Kidney capillary endothelial cell (primary cell): ENCODE data around the gene TCP1.
"Not testable (repeated sequence)": the region's sequence is repeated elsewhere in the genome, so short reads cannot be mapped to it uniquely, and the experiment has no call there.

Source experiments
- DNase-seq: peaks from one replicate; pipeline ENCODE4 v3.0.0-alpha.2; 2018; ENCODE audit warnings: low spot score

The TCP1 gene

DNA sequence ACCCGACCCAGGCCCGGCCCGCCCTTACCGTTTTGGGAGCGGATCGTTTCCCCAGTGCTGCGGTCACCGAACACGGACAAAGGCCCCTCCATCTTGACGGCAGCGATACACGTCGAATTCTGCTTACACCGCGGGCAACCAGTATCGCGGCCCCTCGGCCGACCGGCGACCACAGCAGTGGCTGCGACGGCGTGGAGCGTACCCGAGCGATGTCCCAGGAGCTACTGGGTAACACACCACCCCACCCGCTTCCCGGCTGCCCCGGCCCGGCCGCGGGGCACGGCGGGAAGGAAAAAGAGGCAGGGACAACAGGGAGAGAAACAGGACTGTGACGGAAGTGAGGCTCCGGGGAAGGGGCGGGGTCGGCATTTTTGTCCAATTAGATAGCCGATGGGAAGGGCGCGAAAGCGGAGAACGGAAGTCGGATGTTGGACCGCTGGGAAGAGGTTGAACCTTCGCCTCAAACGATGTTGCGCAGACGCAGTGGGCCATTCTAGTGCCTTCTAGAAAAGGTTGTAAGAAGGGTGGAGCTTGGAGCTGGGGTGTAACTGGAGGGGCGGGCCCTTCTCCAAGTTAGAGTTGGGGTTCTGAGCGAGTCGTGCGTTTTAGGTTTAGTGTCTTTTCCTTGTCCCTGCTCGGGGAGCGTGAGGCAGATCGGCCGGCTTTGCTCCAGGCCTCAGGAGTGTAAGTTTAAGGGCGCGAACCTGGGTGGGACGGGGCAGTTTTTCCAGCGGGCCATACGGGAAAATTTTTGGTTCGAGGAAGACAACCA is at the start of gene TCP1:
Gene TCP1 (minus strand): TSS at position 226 of the 772 bp plus-strand sequence. CDS start 134 bp downstream, at position 92.
- peak; percentile 99 for DNase-seq

DNA sequence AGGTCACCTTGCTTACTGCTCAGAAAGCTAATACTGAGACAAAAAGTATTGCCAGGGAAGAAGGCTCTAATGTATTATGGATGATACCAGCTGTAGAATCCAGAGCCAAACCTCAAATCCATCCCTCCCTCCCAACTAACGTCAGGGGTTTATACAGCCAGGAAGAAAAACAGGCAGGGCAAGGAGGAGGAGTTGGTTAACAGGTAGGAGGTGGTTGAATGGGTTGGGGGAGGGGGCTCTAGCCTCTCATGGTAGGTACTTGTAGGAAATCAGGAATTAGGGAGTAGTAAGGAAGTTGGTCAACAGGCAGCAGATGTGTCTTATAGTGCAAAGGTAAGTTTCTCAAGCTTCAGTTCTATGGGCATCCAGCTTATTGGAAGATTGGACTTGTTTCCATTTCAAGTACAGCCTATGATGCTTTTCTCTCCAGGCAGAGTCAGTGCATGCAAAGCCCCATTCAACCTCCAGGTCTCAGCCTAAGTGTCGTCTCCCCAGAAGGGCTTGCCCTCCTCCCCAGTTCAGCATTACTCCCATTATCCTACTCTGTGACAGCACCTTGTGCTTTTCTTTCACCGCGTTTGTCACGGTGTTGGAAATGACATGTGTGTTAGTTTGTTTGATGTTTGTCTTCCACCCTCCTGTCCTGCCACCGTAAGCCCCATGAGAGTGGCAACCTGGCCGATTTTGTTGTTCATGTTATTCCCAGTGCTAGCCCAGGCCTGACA is 48.8 kb upstream of the TCP1 start:
- no peak for DNase-seq

DNA sequence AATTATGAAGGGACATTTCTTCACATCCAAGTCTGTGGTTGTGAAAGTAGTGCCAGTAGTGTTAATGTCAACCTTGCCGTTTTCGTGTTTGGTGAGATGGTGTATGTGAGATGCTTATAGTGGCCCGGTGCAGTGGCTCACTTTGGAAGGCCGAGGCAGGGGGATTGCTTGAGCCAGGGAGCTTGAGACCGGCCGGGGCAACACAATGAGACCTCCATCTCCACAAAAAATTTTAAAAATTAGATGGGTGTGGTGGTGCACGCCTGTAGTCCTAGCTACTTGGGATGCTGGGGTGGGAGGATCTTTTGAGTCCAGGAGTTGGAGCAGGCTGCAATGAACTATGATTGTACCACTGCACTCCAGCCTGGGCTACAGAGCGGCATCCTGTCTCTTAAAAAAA is 48.1 kb upstream of the TCP1 start:
- no peak for DNase-seq

DNA sequence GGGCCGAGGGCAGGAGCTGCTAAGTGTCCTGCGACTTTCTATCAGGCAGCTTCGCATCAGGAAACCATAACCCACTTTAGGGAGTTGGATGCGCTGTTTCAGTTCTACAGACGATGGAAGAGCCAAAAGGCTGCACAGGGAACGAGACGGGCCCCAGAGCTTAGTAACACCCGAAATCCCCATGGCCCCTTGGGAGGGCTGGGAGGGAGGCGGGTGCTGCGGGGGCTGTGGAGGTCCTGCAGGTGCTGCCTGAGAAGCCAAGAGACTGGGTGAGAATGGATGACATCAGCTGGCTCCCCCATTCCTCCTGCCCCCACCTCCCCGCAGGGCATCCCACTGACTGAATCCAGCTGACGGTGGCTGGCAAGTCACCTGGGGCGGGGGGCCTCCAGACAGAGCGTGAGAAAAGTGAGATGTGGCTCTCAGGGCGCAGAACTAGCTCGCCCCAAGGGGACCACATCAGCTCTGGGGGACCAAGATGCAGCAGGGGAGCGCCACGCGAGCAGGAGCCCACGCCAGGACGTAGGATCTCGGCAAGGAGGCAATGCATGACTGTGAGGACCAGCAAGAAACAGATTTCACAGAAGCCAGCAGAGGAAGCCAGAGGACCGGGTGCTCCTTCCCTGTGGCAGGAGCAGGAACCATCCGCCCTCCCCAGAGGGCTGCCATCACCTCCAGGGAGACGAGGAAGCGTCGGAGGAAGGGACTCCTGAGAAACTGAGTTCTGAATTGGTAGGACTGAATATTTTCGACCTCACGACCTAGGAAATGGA is 47.5 kb upstream of the TCP1 start:
- no peak for DNase-seq

DNA sequence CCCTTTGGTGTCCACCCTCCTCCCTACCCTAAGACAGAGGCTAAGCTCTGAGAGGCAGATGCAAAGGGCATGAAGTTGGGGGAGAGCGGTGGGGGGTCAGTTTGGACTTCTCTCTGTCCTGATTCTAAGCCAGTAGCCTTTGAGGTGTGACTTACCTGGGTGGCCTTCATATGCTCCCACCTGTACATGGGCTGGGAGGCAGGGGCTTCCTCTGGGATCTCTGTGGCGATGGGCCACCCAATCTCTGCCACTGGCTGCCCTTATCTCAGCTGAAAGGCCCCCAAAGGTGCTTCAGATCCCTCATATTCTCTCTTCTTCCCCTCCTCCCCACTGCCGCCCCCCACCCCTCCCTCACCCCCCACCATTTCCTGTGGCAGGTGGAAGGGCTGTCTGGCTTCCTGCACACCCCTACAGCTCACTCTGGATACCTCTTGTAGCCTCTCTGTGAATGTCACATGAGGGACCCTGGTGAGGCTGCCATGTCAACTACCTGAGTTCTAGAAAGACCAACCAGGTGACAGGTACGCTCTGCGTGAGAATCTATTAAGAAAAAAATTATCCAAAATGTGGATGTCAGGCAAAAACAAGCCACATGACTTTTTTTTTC is 44.7 kb upstream of the TCP1 start:
- DNase-seq: no peak

DNA sequence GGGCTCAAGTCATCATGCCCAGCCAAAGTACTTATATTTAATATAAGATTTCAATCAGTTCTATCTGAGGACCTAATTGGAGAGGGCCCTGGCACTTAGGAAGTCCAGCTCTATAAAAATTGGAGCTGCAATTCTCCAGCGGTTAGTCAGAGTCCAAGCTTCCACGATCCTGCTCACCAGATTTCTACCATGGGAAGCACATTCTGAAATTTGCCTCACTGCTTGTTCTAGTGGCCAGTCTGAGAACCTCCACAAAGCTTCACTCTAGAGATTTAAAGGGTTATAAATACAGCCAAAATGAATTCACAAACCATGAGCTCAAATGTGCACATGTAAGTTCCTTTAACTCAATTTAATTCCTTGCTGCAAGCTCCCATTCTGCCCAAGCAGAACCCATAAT is 44.2 kb upstream of the TCP1 start:
- no peak for DNase-seq

DNA sequence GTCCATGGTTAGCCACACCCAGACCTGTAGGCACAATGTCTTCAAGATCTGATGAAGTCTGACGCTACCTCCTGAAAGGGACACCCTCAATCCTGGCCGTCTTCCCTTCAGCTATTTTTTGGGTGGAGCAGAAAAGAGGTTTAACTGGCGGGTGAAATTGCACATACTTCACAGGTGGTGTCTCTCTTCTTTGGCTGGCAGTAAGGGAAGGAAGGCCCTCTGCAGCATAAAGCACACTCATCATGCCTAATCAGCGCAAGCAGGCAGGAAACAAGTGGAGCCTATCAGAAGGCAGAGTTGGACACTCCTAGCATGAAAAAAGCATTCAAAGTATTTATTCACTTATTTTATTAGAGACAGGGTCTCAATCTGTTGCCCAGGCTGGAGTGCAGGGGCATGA is 43.5 kb upstream of the TCP1 start:
- no peak for DNase-seq

DNA sequence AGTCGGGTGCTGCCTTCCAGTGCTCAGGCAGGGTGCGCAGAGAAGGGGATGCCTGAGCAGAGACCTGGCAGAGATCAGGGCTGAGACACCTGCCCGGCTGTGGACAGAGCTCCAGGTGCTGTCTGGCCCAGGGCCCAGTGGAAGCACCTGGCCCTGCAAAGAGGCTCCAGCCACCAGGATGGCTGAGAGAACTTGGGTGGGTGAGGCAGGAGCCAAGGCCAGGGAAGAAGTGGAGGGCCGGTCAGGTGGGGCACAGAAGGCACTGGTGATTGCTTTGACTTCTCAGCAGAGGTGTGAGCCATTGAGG is 41.9 kb upstream of the TCP1 start:
- DNase-seq: no peak

DNA sequence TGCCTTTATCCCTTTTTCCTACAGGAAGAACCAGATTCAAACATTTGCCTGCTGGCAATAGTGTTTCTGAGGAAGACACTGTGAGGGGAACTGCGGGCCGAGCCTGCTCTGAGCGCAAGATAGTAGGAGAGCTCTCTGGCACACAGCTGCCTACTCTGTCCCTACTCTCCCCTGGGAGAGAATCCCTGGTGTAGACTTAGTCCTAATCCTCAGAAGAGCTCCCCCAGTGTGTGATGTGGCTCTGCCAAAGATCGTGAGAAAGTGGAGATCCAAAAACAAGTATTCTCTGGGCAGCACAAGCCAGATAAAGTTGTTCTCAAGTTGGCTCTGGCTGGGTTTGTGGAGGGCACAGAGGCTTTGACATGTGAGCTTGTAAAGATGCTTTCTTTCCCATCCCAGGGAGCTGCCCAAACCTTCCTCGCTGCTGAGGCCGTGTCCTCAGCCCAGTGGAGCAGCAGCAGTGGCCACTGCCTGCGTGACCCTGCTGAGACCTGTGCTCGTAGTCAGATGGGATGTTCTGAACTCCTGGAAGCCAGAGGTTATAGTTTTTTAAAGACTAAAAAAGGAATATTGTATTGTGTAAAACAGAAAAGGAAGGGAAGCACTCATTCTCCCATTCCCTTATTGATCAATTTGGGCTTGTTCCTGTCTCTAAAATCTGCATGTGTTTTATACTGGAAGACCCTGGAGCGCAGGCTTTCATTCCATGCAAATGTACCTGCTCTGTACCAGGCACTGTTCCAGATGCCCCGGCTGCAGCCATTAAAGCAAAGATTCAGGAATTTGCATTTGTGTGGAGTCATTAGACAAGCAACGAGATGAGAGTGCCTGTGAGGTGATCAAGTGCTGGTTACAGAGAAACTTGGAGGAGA is 41.3 kb upstream of the TCP1 start:
- no peak for DNase-seq

DNA sequence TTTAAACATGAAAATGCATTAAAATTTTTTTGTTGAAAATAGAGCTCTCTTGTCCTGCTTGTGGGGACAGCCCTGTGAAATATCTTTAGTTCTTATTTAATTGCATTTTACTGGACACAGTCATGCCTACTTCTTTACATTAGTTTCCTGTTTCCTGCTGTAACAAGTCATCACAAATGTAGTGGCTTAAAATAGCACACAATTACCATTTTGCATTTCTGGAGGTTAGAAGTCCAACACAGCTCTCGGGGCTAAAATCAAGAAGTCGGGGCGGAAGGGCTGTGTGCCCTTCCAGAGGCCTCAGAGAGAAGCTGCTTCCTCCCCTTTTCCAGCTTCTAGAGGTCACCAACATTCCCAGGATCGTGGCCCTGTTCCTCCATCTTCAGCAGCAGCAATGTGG is 40.1 kb upstream of the TCP1 start:
- DNase-seq: peak; percentile 77

DNA sequence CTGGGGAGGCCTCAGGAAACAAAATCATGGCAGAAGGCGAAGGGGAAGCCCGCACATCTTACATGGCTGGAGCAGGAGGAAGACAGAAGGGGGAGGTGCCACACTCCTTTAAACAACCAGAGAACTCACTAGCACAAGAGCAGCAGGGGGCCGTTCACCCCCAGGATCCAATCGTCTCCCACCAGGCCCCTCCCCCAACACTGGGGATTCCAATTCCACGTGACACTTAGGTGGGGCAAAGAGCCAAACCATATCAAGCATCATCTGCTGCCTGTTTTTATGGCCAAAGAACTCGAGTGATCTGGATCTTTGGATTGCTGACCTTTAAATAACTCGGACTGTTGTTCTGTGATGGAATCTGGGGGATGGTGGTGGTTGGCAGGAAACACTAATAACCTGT is 38.7 kb upstream of the TCP1 start:
- no peak for DNase-seq

DNA sequence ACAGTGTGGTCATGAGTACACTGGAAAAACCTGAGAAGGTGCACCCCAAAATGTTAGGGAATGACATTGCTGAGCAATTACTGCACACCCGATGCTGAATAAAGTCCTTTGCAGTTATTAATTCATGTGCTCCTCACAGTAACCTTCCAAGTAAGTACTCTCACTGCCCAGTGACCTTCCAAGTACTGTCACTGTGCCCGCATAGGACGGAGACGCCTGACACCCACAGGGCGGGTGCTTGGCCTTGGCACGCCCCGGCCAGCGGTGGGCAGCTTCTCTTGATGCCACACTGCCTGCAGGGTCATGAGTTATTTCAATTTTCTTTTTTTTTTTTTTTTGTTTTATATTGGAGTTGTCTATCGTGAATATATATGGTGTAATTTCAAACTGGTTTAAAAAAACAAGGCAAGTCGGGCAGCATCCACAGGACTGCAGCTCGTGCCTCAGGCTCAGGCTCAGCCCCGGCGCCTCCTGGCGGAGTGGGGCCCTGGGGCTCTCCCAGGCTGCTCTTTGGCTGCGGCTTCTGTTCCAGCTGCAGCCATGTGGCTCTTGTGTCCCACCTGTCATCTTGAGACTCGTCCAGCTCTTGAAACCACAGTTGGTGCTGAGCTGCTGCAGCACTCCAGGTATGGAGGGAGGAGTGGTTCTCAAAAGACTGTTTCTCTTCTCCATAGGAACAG is 37.7 kb upstream of the TCP1 start:
- DNase-seq: no peak

DNA sequence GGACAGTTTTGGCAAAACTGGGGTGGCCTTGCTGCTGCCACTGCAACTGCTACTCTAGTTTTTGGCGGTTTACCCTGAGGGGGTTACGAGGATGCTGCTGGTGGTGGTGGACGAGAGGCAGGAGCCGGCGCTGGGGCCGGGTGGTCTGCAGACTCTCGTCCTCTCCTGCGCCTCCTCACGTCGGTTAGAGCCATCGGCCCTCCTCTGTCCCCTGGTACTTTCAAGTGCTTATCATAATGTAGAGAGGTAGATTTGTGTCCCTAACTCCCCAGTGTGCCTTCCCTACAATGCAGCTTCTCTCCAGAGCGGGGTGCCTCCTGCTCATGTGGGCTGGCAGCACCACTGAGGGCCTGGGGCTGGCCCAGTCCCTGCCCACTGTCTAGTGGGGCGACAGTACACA is 36.6 kb upstream of the TCP1 start:
- DNase-seq: no peak

DNA sequence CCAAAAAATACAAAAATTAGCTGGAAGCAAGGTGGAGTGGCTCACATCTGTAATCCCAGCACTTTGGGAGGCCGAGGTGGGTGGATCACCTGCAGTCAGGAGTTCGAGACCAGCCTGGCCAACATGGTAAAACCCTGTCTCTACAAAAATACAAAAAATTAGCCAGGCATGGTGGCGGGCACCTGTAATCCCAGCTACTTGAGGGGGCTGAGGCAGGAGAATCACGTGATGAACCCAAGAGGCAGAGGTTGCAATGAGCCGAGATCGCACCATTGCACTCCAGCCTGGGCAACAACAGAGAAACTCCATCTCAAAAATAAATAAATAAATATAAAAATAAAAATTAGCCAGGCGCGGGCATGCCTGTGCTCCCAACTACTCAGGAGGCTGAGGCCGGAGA is 35.3 kb upstream of the TCP1 start:
- DNase-seq: not testable (repeated sequence)

DNA sequence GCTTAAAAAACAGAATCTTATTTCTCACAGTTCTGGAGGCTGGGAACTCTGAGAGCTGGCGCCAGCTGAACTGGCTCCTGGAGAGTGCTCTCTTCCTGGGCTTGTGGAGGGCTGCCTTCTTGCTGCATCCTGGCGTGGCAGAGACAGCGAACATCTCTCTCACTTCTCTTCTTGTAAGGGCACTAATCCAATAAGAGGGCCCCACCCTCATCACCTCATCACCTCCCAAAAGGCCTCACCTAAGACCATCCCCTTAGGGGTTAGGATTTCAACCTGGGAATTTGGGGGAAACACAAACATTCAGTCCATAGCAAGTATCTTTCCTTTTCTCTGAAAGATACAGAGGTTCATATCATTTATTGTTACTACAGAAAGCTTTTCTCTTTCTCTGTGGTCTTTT is 34.6 kb upstream of the TCP1 start:
- DNase-seq: no peak

DNA sequence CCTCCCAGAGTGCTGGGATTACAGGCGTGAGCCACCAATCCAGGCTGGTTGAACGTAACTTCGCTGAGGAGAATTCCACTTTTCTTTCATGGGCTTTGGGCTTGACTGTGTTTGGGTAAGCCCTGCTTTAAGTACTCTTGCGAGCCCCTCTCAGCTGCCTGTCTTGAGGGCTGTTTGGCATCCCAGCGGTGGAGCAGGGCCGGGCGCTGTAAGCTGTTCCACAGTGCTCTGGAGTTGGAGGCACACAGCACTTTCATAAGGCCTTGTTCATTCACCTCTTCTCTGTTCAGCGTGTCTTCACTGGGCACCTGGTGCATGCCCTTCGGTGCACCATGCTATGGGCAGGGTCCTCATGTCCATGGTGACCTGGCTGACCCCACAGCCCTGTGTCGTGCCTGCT is 32.3 kb upstream of the TCP1 start:
- no peak for DNase-seq

DNA sequence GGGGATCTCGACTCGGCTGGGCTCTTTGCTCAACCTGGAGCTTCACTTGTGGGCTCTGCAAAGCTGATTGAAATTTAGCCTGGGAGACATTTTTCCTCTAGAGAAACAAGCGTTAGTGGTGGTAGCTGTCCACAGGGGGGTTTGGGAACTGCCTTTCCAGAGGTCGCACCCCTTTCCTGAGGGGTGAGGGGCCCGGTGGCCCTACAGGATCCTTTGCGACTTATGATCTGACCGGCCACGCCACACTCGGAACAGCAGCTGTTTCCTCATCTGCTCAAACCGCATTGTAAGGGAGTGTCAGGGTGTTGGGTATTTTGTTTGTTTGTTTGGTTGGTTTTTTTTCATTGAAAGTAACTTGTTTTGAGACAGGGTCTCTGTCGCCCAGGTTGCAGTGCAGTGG is 31.7 kb upstream of the TCP1 start:
- no peak for DNase-seq

DNA sequence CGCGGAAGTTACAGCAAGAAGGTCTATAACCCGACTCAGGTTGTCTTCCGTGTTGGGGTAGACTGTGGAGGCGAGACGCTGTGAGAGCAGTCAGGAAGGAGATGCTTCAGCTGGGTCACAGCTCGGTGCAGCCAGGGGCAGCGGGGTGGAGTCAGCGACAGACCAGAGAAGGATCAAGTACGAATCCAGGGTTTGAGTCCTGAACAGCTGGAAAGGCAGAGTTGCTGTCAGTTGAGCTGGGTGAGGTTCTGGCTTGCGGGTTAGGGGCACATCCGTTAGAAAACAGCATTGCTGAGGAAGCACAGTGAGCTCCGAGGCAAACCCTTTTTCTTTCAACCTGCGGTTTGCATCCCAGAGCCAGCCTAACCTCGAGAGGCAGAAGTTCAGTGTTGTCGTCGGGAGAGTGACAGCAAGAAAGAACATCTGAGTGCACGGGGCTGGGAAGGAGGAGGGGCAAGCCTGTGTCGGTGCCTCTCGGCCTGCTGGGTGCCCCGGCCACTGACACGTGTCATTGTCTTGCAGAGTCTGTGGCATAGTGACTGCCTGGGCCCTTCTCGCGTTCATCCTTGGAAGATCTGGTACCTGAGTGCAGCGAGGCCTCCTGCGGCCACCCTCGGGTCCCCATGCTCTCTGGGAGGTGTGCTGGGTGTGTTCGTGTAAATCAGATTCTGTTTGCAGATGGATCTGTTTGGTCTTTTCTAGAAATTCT is 30.7 kb upstream of the TCP1 start:
- DNase-seq: no peak

DNA sequence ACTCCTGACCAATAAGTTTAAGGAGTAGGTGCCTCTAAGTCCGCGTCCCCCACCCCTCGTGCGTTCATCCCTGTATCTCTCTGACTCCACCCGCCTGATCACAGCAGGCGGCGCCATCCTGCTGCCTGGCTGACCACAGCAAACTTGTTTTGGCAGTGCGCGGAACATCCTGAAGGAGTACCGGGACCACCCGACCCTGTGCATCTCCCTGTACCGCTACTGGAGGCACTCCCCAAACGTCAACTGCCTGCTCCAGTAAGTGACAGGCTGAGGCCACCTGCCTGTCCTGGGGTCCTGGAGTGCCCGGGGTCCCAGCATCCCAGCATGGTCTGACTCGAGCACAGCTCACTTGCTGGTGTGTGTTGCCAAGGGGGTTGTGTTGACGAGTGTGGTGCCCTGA is 29.7 kb upstream of the TCP1 start:
- no peak for DNase-seq

DNA sequence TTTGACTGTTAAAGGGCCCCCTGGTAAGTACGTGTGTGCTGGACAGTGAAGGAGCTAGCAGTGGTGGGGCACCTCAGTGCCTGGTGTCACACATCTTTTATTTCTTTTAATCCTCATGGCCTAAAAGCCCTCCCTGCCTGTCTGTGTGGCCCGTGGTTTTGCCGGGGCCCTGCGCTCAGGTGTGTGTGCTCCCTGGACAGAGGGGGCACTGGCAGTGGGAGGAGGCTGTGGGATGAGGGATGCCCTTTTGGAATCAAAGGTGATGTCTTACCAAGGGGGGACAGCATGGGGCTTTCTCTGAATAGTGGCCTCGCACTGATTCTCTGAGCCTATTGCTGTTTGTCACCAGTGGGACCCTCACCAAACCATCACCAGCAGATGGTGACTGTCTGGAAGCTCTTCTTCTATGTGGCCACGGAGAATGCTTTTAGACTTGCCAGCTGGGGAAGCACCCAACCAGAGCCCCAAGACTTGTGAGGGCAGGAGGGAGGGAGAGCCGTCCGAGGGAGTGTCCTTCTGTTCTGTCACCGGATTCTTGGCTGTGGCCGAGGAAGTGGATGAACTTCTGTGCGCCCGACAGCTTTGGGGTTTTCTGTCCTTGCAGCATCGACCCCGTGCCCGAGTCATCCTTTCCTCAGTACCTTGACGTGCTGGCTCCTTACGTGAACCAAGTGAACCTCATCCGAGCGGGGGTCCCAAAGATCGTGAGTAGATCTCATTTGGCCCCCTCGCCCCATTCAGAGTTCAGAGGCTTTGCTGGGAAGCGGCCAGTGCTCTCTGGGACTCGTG is 28.7 kb upstream of the TCP1 start:
- DNase-seq: no peak
